PC-3 (cell line): ENCODE measurements around the gene TMEM178B.

ENCODE experiments used
- EZH2phosphoT487 ChIP-seq: fragments of 300-600 bp; sonication (generic); IDR thresholded peaks from 2 replicates; pipeline ENCODE4 v1.6.1; 2018; ENCODE audit warnings: mild to moderate bottlenecking, antibody characterized with exemption, low read length, borderline replicate concordance
- TF ChIP-seq, protein P1 (sequence below): fragments of 300-600 bp; sonication (generic); conservative IDR thresholded peaks from 2 replicates; pipeline ENCODE4 v1.5.1; 2017; ENCODE audit warnings: antibody characterized with exemption, low read depth, mild to moderate bottlenecking, low read length

DNA sequence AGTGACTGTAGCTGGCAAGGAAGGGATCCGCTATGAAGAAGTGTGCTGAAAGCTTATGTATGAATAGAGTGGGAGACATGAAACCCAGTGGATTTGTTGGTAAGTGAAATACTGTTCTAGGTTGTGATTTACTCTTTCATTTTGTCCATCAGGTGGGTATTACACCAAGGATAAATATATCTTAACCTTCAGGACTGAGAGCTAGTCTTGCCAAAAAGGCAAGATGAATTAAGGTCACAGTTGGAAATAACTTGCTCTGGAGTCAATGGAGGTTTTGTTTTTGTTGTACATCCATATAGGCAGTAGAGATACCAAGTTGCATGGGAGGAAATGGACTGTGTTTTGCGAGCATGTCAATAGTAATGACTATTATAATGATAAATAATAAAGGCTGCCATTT, 190.6 kb downstream of the TMEM178B start:
- TF ChIP-seq, protein P1, sequence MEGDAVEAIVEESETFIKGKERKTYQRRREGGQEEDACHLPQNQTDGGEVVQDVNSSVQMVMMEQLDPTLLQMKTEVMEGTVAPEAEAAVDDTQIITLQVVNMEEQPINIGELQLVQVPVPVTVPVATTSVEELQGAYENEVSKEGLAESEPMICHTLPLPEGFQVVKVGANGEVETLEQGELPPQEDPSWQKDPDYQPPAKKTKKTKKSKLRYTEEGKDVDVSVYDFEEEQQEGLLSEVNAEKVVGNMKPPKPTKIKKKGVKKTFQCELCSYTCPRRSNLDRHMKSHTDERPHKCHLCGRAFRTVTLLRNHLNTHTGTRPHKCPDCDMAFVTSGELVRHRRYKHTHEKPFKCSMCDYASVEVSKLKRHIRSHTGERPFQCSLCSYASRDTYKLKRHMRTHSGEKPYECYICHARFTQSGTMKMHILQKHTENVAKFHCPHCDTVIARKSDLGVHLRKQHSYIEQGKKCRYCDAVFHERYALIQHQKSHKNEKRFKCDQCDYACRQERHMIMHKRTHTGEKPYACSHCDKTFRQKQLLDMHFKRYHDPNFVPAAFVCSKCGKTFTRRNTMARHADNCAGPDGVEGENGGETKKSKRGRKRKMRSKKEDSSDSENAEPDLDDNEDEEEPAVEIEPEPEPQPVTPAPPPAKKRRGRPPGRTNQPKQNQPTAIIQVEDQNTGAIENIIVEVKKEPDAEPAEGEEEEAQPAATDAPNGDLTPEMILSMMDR, result no peak
- TF ChIP-seq EZH2phosphoT487, result no peak
